Bronchial epithelial cell (primary cell): ENCODE measurements around the gene CCDC137. TPM values are rescaled to one million over a fixed set of nuclear protein-coding genes. Genes with fewer than 3 reads are reported as not detected.

Source experiments
- DNase-seq: peaks from one replicate; pipeline ENCODE4 v3.0.0-alpha.2; 2010; ENCODE audit warnings: low read depth
- FAIRE-seq: peaks from 2 replicates; lab custom pipeline; 2011; peaks lifted over from hg19 to GRCh38; lab: Jason Lieb, UNC
- H3K27me3 ChIP-seq: 2 replicates; pipeline ENCODE4 v1.5.1; 2011; ENCODE audit warnings: low read length; ENCODE audit not compliant: control insufficient read depth, insufficient read depth
- H3K36me3 ChIP-seq: 2 replicates; pipeline ENCODE4 v1.5.1; 2011; ENCODE audit warnings: low read length; ENCODE audit not compliant: control insufficient read depth, insufficient read depth
- H3K4me3 ChIP-seq: 2 replicates; pipeline ENCODE4 v1.5.1; 2011; ENCODE audit warnings: mild to moderate bottlenecking, low read depth, low read length, control low read depth
- total RNA-seq: library from RNA; depleted of rRNA; stranded (reverse); fragments of >200 nt; gene quantifications from 2 replicates; pipeline ENCODE4 v1.2.1, GENCODE V29; 2014
- TF ChIP-seq, protein P1 (sequence below): IDR thresholded peaks from 2 replicates; pipeline ENCODE4 v1.5.1; 2011; ENCODE audit warnings: mild to moderate bottlenecking, moderate library complexity, low read length, control low read depth, inconsistent platforms; ENCODE audit not compliant: insufficient read depth, severe bottlenecking

Gene CCDC137
- total RNA-seq, 1 donor from 2014 or later, result 6.8 TPM

GRCh38 chr17:81640011-81640410 is 26.5 kb upstream of the CCDC137 start:
- TF ChIP-seq, protein P1, sequence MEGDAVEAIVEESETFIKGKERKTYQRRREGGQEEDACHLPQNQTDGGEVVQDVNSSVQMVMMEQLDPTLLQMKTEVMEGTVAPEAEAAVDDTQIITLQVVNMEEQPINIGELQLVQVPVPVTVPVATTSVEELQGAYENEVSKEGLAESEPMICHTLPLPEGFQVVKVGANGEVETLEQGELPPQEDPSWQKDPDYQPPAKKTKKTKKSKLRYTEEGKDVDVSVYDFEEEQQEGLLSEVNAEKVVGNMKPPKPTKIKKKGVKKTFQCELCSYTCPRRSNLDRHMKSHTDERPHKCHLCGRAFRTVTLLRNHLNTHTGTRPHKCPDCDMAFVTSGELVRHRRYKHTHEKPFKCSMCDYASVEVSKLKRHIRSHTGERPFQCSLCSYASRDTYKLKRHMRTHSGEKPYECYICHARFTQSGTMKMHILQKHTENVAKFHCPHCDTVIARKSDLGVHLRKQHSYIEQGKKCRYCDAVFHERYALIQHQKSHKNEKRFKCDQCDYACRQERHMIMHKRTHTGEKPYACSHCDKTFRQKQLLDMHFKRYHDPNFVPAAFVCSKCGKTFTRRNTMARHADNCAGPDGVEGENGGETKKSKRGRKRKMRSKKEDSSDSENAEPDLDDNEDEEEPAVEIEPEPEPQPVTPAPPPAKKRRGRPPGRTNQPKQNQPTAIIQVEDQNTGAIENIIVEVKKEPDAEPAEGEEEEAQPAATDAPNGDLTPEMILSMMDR, result no peak
- DNase-seq (no peak), FAIRE-seq (no peak)
- Histone ChIP-seq H3K4me3 (no peak overlapping the region), H3K27me3 (no peaks in the 10 kb centered on the region), H3K36me3 (no peaks in the 10 kb centered on the region)

DNA sequence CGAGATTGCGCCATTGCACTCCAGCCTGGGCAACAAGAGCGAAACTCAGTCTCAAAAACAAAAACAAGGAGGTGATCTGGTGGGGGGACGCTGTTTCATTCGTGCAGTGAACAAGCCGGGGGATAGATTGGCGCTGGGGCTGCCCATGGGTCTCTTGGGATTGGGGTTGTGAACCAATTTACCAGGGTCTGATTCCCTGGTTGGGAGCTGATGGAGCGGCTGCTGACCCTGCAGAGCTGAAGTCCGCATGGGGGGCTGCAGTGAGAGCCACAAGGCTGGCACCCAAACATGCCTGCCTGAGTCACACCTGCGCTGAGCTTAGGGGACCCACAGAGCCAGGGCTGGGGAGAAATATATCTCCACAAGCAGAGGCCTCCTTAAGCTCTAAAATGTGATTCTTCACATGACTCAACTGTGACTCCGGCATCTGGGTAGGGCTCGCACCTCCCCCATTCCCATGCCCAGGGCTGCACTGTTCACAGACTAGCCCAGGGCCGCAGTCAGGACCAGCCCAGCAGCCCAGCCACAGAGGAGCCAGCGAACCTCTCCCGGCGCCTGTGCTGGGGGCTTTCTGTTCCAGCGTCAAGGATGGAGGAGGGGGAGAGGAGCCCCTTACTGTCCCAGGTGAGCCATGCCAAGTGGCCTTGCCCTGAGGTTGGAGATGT is 24.6 kb upstream of the CCDC137 start:
- FAIRE-seq, result no peak
- H3K4me3 ChIP-seq, result no peak overlapping the region
- TF ChIP-seq, protein P1, result no peak
- H3K36me3 ChIP-seq, result no peaks in the 10 kb centered on the region
- DNase-seq, result peak; percentile 74
- H3K27me3 ChIP-seq, result peaks cover 1% of the 10 kb centered on the region

DNA sequence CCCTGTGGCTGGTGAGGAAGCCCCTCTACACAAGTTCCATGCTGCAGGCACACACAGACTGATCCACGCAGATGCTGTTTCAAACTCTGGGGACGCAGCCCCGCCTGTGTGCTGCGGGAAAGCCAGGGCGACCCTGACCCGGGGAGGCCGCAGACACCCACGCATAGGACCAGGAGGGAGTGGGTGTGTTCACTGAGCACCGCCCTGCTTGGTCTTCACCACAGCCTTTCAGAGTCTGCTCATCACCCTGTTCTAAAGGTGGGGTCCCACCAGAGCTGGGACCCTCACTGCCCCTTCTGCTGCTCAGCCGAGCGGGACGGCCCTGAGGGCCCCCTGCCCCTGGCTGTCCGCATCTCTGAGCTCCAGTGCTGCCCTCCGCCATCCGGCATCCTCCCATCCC is 22.0 kb upstream of the CCDC137 start:
- TF ChIP-seq, protein P1, result no peak
- Histone ChIP-seq H3K4me3 (no peak overlapping the region), H3K36me3 (no peaks in the 10 kb centered on the region), H3K27me3 (peaks cover 9% of the 10 kb centered on the region)
- no peak for FAIRE-seq
- DNase-seq, result no peak

GRCh38 chr17:81644976-81645952 is 21.3 kb upstream of the CCDC137 start:
- Histone ChIP-seq H3K36me3 (no peaks in the 10 kb centered on the region), H3K4me3 (no peak overlapping the region), H3K27me3 (peaks cover 9% of the 10 kb centered on the region)
- FAIRE-seq (no peak), DNase-seq (no peak)
- TF ChIP-seq, protein P1, result no peak

- TF ChIP-seq, protein P1, result no peak
- Histone ChIP-seq H3K4me3 (no peak overlapping the region), H3K36me3 (no peaks in the 10 kb centered on the region), H3K27me3 (peaks cover 9% of the 10 kb centered on the region)
- FAIRE-seq (peak; percentile 68), DNase-seq (no peak)
Observed at GRCh38 chr17:81646869-81647600, 19.5 kb upstream of the CCDC137 start.
